SH-SY5Y (cell line): ENCODE data around the gene TBC1D22A.

Experiments
- GATA2 ChIP-seq: IDR thresholded peaks from 2 replicates; pipeline ENCODE4 v1.6.1; 2011; ENCODE audit warnings: mild to moderate bottlenecking, low read depth, low read length
- GATA3 ChIP-seq: IDR thresholded peaks from 2 replicates; pipeline ENCODE4 v1.6.1; 2011; ENCODE audit warnings: low read depth, mild to moderate bottlenecking, low read length, moderate library complexity

Gene TBC1D22A

GRCh38 chr22:46809153-46809885 lies 46.9 kb downstream of the TBC1D22A start:
- TF ChIP-seq GATA2 = no peak
- no peak for TF ChIP-seq GATA3

GRCh38 chr22:46810856-46811786 lies 48.7 kb downstream of the TBC1D22A start:
- TF ChIP-seq GATA3 = no peak
- no peak for TF ChIP-seq GATA2

- TF ChIP-seq GATA2 (no peak), GATA3 (no peak)
Observed at GRCh38 chr22:46812034-46812605, 49.7 kb downstream of the TBC1D22A start.

GRCh38 chr22:46812788-46813187 lies 50.3 kb downstream of the TBC1D22A start:
- TF ChIP-seq GATA3 (no peak), GATA2 (no peak)

- TF ChIP-seq GATA2 = no peak
- TF ChIP-seq GATA3 = no peak
Observed at GRCh38 chr22:46813816-46814597, 51.6 kb downstream of the TBC1D22A start.

GRCh38 chr22:46815132-46815531 lies 52.7 kb downstream of the TBC1D22A start:
- TF ChIP-seq GATA2 (no peak), GATA3 (no peak)

GRCh38 chr22:46815559-46815895 lies 53.1 kb downstream of the TBC1D22A start:
- no peak for TF ChIP-seq GATA3
- TF ChIP-seq GATA2 = no peak

GRCh38 chr22:46815896-46816731 lies 53.7 kb downstream of the TBC1D22A start:
- TF ChIP-seq GATA3 (no peak), GATA2 (no peak)

- TF ChIP-seq GATA3 = no peak
- TF ChIP-seq GATA2 = no peak
Observed at GRCh38 chr22:46823248-46823647, 60.8 kb downstream of the TBC1D22A start.

GRCh38 chr22:46823654-46824053 lies 61.2 kb downstream of the TBC1D22A start:
- TF ChIP-seq GATA3 = no peak

- TF ChIP-seq GATA3 (no peak), GATA2 (no peak)
Observed at GRCh38 chr22:46824344-46824909, 62.0 kb downstream of the TBC1D22A start.

- TF ChIP-seq GATA2 (no peak), GATA3 (no peak)
Observed at GRCh38 chr22:46824980-46825544, 62.6 kb downstream of the TBC1D22A start.

GRCh38 chr22:46826438-46827135 lies 64.1 kb downstream of the TBC1D22A start:
- no peak for TF ChIP-seq GATA3
- TF ChIP-seq GATA2 = no peak
